ENCODE data around the gene COL28A1. TPM values are rescaled to one million over a fixed set of nuclear protein-coding genes. Genes with fewer than 3 reads are reported as not detected.
A peak's percentile ranks its signal among the peaks of the same experiment; 100 is the strongest.

The COL28A1 gene
- polyA plus RNA-seq, 3 donors: not detected

GRCh38 chr7:7565746-7566650 lies 30.3 kb upstream of the COL28A1 start:
- no peaks in the 10 kb centered on the region for H4K20me1 ChIP-seq (ENCODE audit: insufficient read depth, low read length)
- H3K27me3 Mint-ChIP-seq (ENCODE audit: low read depth in 3 of 3): no peaks in the 10 kb centered on the region
- peak overlapping the region; percentile 96 for H3K9ac ChIP-seq (ENCODE audit: insufficient read depth, low read length, poor library complexity, severe bottlenecking)
- no peak overlapping the region for H3K27ac Mint-ChIP-seq
- peaks cover 9 to 12% of the 10 kb centered on the region in 2 donors for H3K36me3 Mint-ChIP-seq
- intact Hi-C loops (cut with micrococcal nuclease): loop anchor here (10.0 kb wide), 4 partner anchors 79 to 399 kb away; partner anchors contain the start of genes UMAD1 (in 2 of the 2), C1GALT1 (in 1 of the 2) and GLCCI1 (in 1 of the 2)
- H3K4me2 ChIP-seq (replicated peaks; ENCODE audit: extremely low read depth, low read length, poor library complexity, severe bottlenecking): peak overlapping the region; percentile 79
- peak overlapping the region in 2 of 3 experiments; percentile 83 to 98 for H3K4me3 ChIP-seq (replicated peaks in 1 of 3; ENCODE audit: low read depth in 2 of 3, low read length in 3 of 3)
- no peaks in the 10 kb centered on the region for H3K9me3 ChIP-seq (replicated peaks in 1 of 2; ENCODE audit: control insufficient read depth in 1 of 2, insufficient read depth in 1 of 2, low read length in 2 of 2)
- no peaks in the 10 kb centered on the region for H3K36me3 ChIP-seq (replicated peaks in 1 of 2; ENCODE audit: control insufficient read depth in 1 of 2, insufficient read depth in 2 of 2, low read length in 2 of 2)
- no peaks in the 10 kb centered on the region for H3K27me3 ChIP-seq (ENCODE audit: control insufficient read depth in 2 of 2, insufficient read depth in 2 of 2, low read length in 2 of 2)
- H3K79me2 ChIP-seq (ENCODE audit: insufficient read depth, low read length): peaks cover 38% of the 10 kb centered on the region
- DNase-seq: peak in 1 of 3 donors; percentile 5
- no peak overlapping the region for H3K4me3 Mint-ChIP-seq
- WGBS (ENCODE audit: insufficient coverage): 94% methylated on average over 21 of the region's 26 CpGs
- H3K27ac ChIP-seq (ENCODE audit: low read depth in 1 of 2, low read length in 2 of 2): peak overlapping the region; percentile 73 to 89
- peaks cover 34% of the 10 kb centered on the region for H3K4me1 Mint-ChIP-seq
- TF ChIP-seq CTCF (IDR thresholded peaks at IDR 0.05): no peak
- H2AFZ ChIP-seq (ENCODE audit: insufficient read depth, low read depth, low read length, poor library complexity, severe bottlenecking): peak overlapping the region; percentile 70
- peaks cover 33 to 51% of the 10 kb centered on the region in 2 donors for H3K4me1 ChIP-seq (ENCODE audit: control insufficient read depth in 1 of 2, insufficient read depth in 2 of 2, low read length in 2 of 2)
- no peaks in the 10 kb centered on the region for H3K9me3 Mint-ChIP-seq

- peaks cover 33 to 50% of the 10 kb centered on the region in 2 donors for H3K4me1 ChIP-seq (ENCODE audit: control insufficient read depth in 1 of 2, insufficient read depth in 2 of 2, low read length in 2 of 2)
- no peak overlapping the region for H3K4me3 ChIP-seq (replicated peaks in 1 of 3; ENCODE audit: low read depth in 2 of 3, low read length in 3 of 3)
- no peaks in the 10 kb centered on the region for H3K27me3 ChIP-seq (ENCODE audit: control insufficient read depth in 2 of 2, insufficient read depth in 2 of 2, low read length in 2 of 2)
- H2AFZ ChIP-seq (ENCODE audit: insufficient read depth, low read depth, low read length, poor library complexity, severe bottlenecking): no peak overlapping the region
- 100% methylated on average over 4 of the region's 4 CpGs for WGBS (ENCODE audit: insufficient coverage)
- H3K36me3 ChIP-seq (replicated peaks in 1 of 2; ENCODE audit: control insufficient read depth in 1 of 2, insufficient read depth in 2 of 2, low read length in 2 of 2): no peaks in the 10 kb centered on the region
- Mint-ChIP-seq H3K27ac (no peak overlapping the region), H3K4me3 (no peak overlapping the region), H3K9me3 (peaks cover 0 to 4% (median 0%) of the 10 kb centered on the region in 7 donors), H3K36me3 (peaks cover 4 to 9% of the 10 kb centered on the region in 2 donors), H3K27me3 (ENCODE audit: low read depth in 3 of 3) (no peaks in the 10 kb centered on the region), H3K4me1 (peaks cover 28% of the 10 kb centered on the region)
- intact Hi-C loops (cut with micrococcal nuclease): loop anchor here (10.0 kb wide), 4 partner anchors 80 to 400 kb away; partner anchors contain the start of genes UMAD1 (in 2 of the 2), C1GALT1 (in 1 of the 2) and GLCCI1 (in 1 of the 2)
- no peaks in the 10 kb centered on the region for H4K20me1 ChIP-seq (ENCODE audit: insufficient read depth, low read length)
- no peak for TF ChIP-seq CTCF (IDR thresholded peaks at IDR 0.05)
- H3K9me3 ChIP-seq (replicated peaks in 1 of 2; ENCODE audit: control insufficient read depth in 1 of 2, insufficient read depth in 1 of 2, low read length in 2 of 2): no peaks in the 10 kb centered on the region
- H3K79me2 ChIP-seq (ENCODE audit: insufficient read depth, low read length): peaks cover 30% of the 10 kb centered on the region
- H3K27ac ChIP-seq (ENCODE audit: low read depth in 1 of 2, low read length in 2 of 2): no peak overlapping the region
- no peak overlapping the region for H3K9ac ChIP-seq (ENCODE audit: insufficient read depth, low read length, poor library complexity, severe bottlenecking)
- H3K4me2 ChIP-seq (replicated peaks; ENCODE audit: extremely low read depth, low read length, poor library complexity, severe bottlenecking): no peak overlapping the region
- DNase-seq: peak in 1 of 3 donors; percentile 7
Measured at GRCh38 chr7:7565018-7565680, 29.5 kb upstream of the COL28A1 start.
